ENCODE measurements around the gene CEP170. TPM values are rescaled to one million over a fixed set of nuclear protein-coding genes. Genes with fewer than 3 reads are reported as not detected.

Gene CEP170
- total RNA-seq, 1 experiment from 2014 or later, result 97.7 TPM

DNA sequence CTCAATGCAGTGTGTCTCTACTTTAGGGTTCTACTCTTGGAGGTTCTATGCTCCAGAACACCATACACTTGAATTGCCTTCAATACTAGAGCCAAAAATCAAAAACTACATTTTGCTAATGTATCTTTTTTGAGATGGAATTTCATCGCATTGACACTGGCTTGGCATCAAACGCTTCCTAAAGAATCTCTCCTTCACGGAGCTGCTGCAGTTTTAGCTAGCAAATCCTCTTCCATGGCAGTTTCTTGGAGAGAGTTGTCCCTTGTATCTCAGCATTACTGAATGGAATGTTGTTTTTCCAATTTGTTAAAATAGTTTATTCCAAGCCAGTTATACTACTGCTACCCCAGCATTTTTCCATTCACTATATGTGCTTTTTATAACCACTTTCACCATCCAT lies 18.4 kb upstream of the CEP170 start:
- Histone ChIP-seq H3K56ac (ENCODE audit: insufficient read length, low read depth, low read length) (no peak overlapping the region), H3K18ac (ENCODE audit: insufficient read length, low read depth, low read length) (no peak overlapping the region), H4K8ac (replicated peaks; ENCODE audit: insufficient read length, low read depth, low read length) (no peak overlapping the region), H4K5ac (ENCODE audit: insufficient read length, low read depth, low read length) (no peak overlapping the region), H4K20me1 (ENCODE audit: control insufficient read depth, insufficient read depth, insufficient read length) (no peaks in the 10 kb centered on the region), H3K9me3 (ENCODE audit: control insufficient read depth, low read depth, low read length) (no peaks in the 10 kb centered on the region), H3K27me3 (ENCODE audit: insufficient read depth, low read length) (no peaks in the 10 kb centered on the region), H3K14ac (ENCODE audit: insufficient read depth, low read length) (no peak overlapping the region), H2BK12ac (ENCODE audit: insufficient read length, low read depth, low read length) (no peak overlapping the region), H2BK20ac (ENCODE audit: low read depth, low read length, poor library complexity, severe bottlenecking) (no peak overlapping the region), H3K23me2 (ENCODE audit: insufficient read length, low read depth, low read length, poor library complexity, severe bottlenecking) (peaks cover 2% of the 10 kb centered on the region), H3K79me1 (ENCODE audit: insufficient read depth, low read depth, low read length, poor library complexity, severe bottlenecking) (no peaks in the 10 kb centered on the region), H3K79me2 (ENCODE audit: insufficient read depth, low read length) (no peaks in the 10 kb centered on the region), H3K4me2 (ENCODE audit: insufficient read depth, insufficient read length, low read length) (no peak overlapping the region), H3K9ac (ENCODE audit: extremely low read depth, insufficient read length, low read length) (no peak overlapping the region), H3K4me1 (ENCODE audit: insufficient read depth, low read length) (peaks cover 2% of the 10 kb centered on the region; the same call in 1 of the 2 replicates), H2BK120ac (ENCODE audit: low read depth, low read length, poor library complexity, severe bottlenecking) (no peak overlapping the region), H2BK5ac (ENCODE audit: insufficient read length, low read length) (no peak overlapping the region), H4K91ac (ENCODE audit: insufficient read length, low read depth, low read length) (no peak overlapping the region), H3K4ac (ENCODE audit: low read depth, low read length) (no peak overlapping the region), H3T11ph (ENCODE audit: low read length) (no peak overlapping the region), H2BK15ac (ENCODE audit: low read depth, low read length) (no peak overlapping the region), H2AFZ (ENCODE audit: low read length) (no peak overlapping the region), H3K27ac (ENCODE audit: insufficient read length, low read depth, low read length) (no peak overlapping the region), H3K23ac (ENCODE audit: insufficient read length, low read depth, low read length) (no peak overlapping the region), H2AK5ac (ENCODE audit: insufficient read length, low read length) (no peak overlapping the region)
- Mint-ChIP-seq H3K4me3 (no peak overlapping the region), H3K36me3 (ENCODE audit: insufficient read depth in 1 of 3, low read depth in 3 of 3) (peaks cover 0 to 12% (median 0%) of the 10 kb centered on the region in 3 experiments; a peak in 4 of 7 replicates), H3K27me3 (ENCODE audit: low read depth) (no peaks in the 10 kb centered on the region), H3K9me3 (0 out of 5 replicates have a peak, but pooled peaks cover 0 to 2% of the 10 kb centered on the region in 2 experiments), H3K27ac (no peak overlapping the region), H3K4me1 (peaks cover 14% of the 10 kb centered on the region in 2 experiments)
- no CpG with 5 or more reads among the region's 3 CpGs for WGBS (ENCODE audit: extremely low coverage, insufficient read length, low lambda C conversion rate)
- TF ChIP-seq, protein P1, sequence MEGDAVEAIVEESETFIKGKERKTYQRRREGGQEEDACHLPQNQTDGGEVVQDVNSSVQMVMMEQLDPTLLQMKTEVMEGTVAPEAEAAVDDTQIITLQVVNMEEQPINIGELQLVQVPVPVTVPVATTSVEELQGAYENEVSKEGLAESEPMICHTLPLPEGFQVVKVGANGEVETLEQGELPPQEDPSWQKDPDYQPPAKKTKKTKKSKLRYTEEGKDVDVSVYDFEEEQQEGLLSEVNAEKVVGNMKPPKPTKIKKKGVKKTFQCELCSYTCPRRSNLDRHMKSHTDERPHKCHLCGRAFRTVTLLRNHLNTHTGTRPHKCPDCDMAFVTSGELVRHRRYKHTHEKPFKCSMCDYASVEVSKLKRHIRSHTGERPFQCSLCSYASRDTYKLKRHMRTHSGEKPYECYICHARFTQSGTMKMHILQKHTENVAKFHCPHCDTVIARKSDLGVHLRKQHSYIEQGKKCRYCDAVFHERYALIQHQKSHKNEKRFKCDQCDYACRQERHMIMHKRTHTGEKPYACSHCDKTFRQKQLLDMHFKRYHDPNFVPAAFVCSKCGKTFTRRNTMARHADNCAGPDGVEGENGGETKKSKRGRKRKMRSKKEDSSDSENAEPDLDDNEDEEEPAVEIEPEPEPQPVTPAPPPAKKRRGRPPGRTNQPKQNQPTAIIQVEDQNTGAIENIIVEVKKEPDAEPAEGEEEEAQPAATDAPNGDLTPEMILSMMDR (conservative IDR thresholded peaks at IDR 0.05), result no peak
- no peak for DNase-seq
